Activated CD4-positive, alpha-beta T cell treated with anti-CD3 and anti-CD28 coated beads, Interleukin-2, Interleukin-6, amounts not matched to agents 100 ng/mL and 50 ng/mL, durations not matched to agents 16 hours and 8 hours (primary cell): Measurements from ENCODE around the gene GJC2.
A peak's percentile ranks its signal among the peaks of the same experiment; 100 is the strongest.

Experiments
- DNase-seq: peaks from one replicate; pipeline ENCODE4 v3.0.0-alpha.2; 2020

Gene GJC2

DNA sequence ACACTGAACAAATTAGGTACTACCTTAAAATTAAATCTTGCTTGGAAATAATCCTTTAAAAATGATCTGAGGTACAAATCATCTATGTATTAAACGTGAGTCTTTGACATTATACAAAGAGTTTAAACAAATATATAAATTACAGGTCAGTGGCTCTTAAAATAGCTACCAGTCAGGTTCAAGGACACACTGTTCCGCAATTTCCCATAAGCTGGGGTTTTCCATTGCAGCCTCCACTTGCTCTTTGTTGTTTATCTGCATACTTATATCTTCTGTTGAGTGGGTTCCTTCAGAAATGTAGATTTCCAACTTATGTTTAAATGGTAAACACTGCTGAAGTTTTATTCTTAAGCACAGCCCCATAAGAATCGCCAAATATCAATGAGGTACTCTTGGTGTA, 34.9 kb upstream of the GJC2 start:
- DNase-seq, result no peak

DNA sequence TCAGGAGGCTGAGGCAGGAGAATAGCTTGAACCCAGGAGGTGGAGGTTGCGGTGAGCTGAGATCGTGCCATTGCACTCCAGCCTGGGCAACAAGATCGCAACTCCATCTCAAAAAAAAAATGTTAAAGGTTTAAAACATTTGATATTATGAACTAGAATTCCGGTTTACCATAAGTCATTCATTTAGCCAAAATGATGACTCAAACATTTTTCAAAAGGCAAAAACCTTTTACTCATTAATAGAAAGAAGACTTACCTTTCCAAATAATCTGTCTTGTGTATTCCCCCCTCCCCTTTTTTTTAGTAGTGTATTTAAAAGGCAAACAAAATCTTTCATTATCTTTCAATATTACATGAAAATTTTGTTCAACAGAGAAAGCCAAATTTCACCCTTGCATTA, 32.4 kb upstream of the GJC2 start:
- no peak for DNase-seq

- DNase-seq, result no peak
These were observed 31.7 kb upstream of the GJC2 start for GRCh38 chr1:228118040-228118439.

GRCh38 chr1:228120351-228120750, 29.4 kb upstream of the GJC2 start:
- no peak for DNase-seq

- no peak for DNase-seq
These were observed 28.8 kb upstream of the GJC2 start for GRCh38 chr1:228120857-228121489.

GRCh38 chr1:228122921-228123441, 26.7 kb upstream of the GJC2 start:
- no peak for DNase-seq

- DNase-seq, result no peak
These were observed 26.2 kb upstream of the GJC2 start for GRCh38 chr1:228123505-228123904.

- no peak for DNase-seq
These were observed 24.5 kb upstream of the GJC2 start for GRCh38 chr1:228125185-228125584.

- DNase-seq, result no peak
These were observed 18.0 kb upstream of the GJC2 start for GRCh38 chr1:228131766-228132165.

GRCh38 chr1:228134591-228134990, 15.1 kb upstream of the GJC2 start:
- no peak for DNase-seq

DNA sequence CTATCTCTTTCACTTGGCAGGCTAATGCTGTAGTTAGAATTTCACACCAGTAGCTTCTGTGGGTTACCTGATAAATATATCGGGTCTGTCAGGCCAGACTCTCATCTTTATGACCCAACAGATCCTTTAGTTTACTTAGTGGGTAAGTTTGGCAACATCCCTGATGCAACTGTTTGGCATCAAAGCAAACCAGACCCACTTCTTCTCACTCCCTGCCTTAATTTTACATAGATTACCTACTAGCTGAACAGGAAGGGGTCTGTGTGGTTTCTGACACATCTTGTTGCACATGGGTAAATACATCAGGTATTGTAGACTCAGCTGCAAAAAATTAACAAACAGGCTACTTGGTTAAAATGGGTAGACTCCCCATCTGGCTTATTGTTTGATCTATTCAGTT, 12.8 kb upstream of the GJC2 start:
- no peak for DNase-seq

DNA sequence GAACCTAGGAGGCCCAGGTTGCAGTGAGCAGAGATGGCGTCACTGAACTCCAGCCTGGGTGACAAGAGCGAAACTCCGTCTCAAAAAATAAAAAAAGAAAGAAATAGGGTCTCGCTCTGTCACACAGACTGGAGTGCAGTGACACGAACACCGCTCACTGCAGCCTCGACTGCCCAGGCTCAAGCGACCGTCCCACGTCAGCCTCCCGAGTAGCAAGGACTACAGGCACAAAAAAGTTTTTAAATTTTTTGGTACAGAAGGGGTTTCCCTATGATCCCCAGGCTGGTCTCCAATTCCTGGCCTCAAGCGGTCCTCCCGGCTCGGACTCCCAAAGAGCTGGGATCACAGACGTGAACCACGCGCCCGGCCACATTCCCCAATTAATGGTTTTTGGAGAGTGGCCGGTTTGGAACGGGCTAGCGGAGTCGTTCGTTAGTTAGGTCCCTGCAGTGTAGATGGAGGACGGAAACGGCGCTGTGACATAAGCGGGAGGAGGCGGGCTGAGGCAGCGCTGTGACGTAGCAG, 10.3 kb upstream of the GJC2 start:
- DNase-seq, result no peak

DNA sequence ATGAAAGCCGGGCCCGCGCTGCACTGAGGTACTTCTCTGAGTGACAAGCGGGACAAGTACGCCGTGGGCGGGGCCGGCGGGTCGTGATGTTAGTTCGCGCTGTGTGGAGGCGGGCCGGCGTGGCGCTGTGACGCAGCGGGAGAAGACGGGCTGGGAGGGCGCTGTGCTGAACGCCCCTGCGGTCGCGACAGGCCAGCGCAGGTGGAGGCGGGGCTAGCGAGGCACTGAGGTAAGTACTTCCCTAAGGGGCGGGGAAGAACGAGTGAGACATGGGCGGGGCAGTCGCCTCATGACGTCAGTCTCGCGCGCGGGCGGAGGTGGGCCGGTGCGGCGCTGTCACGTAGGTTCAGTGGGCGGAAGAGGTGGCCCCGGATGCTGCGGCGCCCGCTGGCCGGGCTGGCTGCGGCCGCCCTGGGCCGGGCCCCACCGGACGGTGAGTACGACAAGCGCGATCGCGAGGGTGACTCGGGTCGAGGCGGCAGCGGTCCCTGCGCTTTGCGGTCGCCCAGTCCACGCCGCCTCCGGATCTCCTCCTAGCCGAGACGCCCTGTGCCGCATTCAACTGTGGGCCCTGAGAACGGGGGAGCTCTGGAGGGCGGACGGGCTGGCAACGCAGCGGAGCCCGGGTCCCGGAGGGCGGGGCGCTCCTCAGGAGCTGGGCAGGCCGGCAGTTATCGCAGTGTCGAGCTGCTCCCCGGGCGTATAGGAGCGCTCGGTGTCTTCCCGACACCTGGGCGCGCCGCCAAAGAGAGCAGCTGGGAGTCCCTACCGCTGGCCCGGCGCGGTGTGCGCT, 9.6 kb upstream of the GJC2 start, which contains the start of gene GUK1:
GUK1 (plus strand) TSS at position 349 of the 793 bp plus-strand sequence; CDS start at position 373, 24 bp downstream.
- DNase-seq, result peak; percentile 100

- DNase-seq, result no peak
These were observed 9.0 kb upstream of the GJC2 start for GRCh38 chr1:228140724-228141225.

DNA sequence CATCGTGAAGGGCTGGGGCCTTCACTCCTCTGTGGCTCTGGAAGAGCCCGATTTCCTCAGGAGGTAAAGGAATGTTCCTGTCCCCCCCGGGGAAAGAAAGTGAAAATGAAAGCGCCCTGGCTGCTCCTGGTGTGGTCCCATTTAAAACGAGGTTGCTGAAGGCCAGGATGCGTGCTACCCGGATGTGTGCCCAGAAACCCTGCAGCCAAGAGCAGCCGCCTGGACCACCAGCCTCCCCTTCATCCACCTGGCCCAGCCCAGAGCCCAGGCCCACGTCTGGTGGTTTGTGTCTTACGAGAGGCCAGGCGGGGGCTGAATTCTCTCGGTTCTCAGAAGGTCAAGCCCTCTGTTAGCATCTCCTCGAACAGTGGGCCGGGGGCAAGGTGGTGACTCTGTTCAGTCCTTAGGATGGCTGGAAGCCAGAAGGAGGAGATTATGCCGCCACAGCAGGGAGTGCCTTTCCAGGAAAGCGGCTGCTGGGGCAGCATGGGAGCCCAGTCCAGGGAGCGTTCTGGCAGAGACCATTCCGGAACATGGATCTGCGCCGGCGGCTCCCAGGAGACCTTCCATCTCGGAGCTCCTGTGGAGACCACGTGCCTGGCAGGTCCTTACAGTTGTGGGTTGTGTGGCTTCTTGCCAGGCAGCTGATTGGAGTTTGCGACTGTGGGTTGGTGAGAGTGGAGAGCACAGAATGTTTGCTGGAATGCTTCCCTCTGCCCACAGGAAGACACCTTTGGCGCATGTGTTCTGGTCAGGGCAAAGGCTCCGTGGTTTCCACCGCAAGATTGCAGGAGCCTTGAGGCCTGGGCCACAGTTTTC, 8.3 kb upstream of the GJC2 start:
- peak; percentile 51 for DNase-seq

DNA sequence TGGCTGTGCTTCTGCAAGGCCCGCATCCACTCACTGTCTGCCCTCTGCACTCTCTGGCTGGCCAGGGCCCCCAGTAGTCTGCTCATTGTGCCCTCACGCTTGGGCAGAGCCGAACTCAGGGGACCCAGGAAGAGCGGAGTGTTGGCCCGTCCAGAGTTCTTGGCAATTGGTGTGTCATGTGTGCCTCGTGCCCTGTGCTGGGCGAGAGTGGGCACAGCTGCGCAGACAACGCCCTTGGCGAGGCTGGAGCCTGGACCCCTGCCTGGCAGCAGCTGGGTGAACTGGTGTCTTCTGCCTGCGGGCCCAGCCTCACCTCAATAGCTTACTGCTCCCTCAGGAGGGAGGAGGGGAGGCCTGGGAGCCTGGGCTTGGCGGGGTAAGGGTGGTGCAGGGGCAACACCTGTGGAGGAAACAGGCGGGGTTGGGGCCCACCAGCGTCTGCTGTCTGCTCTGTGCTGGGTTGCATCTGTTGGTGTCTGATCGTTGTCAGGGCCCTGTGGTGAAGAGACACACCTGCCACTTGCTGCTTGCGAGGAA, 7.5 kb upstream of the GJC2 start:
- DNase-seq, result no peak

GRCh38 chr1:228142701-228143136, 7.0 kb upstream of the GJC2 start:
- no peak for DNase-seq

- no peak for DNase-seq
These were observed 6.1 kb upstream of the GJC2 start for GRCh38 chr1:228143480-228144192.

GRCh38 chr1:228144193-228144992, 5.3 kb upstream of the GJC2 start:
- no peak for DNase-seq

GRCh38 chr1:228144993-228145343, 4.8 kb upstream of the GJC2 start:
- DNase-seq, result no peak
